PC-3 (cell line): ENCODE data around the gene UNC5B. TPM values are rescaled to one million over a fixed set of nuclear protein-coding genes. Genes with fewer than 3 reads are reported as not detected.

Source experiments
- ATAC-seq: fragments of 200-7000 bp; cut with Tn5 transposase; 2 replicates; pipeline ENCODE4 v1.9.1; 2020; ENCODE audit warnings: mild to moderate bottlenecking, moderate library complexity
- BruUV-seq: library from RNA; stranded (reverse); fragments of 400-500 nt; replicated peaks from 2 replicates; lab custom pipeline; 2021; lab: Mats Ljungman, UMichigan
- CTCF ChIA-PET: fragments of 300-600 bp; sonication (Branson Sonifier 250); formaldehyde crosslinking; loops from one replicate; lab custom pipeline; 2022; ENCODE audit warnings: antibody characterized with exemption; lab: Charles Lee
- POLR2A ChIA-PET: fragments of 300-600 bp; sonication (Branson Sonifier 250); formaldehyde crosslinking; loops from one replicate; lab custom pipeline; 2022; ENCODE audit warnings: antibody characterized with exemption; ENCODE audit not compliant: unreplicated experiment; lab: Charles Lee
- DNase-seq: peaks from one replicate; pipeline ENCODE4 v3.0.0-alpha.2; 2015
- H2AFZ ChIP-seq: fragments of 300-600 bp; sonication (generic); 2 replicates; pipeline ENCODE4 v1.6.0; 2016; ENCODE audit warnings: antibody characterized with exemption, low read length
- H3F3A ChIP-seq: fragments of 300-600 bp; sonication (generic); one replicate; pipeline ENCODE4 v1.6.0; 2017; ENCODE audit warnings: antibody characterized with exemption, low read length, control low read depth, mild to moderate bottlenecking; ENCODE audit not compliant: unreplicated experiment
- H3K27ac ChIP-seq: fragments of 300-600 bp; sonication (generic); 2 replicates; pipeline ENCODE4 v1.5.1; 2016; ENCODE audit warnings: mild to moderate bottlenecking, low read length
- H3K27me3 ChIP-seq: fragments of 300-600 bp; sonication (generic); 2 replicates; pipeline ENCODE4 v1.6.1; 2016; ENCODE audit warnings: low read length, mixed read lengths
- H3K36me3 ChIP-seq: fragments of 300-600 bp; sonication (generic); 2 replicates; pipeline ENCODE4 v1.6.1; 2016; ENCODE audit warnings: low read depth, mixed run types, low read length, mixed read lengths
- H3K4me1 ChIP-seq: fragments of 300-600 bp; sonication (generic); 2 replicates; pipeline ENCODE4 v1.5.1; 2016; ENCODE audit warnings: low read length; ENCODE audit not compliant: insufficient read depth
- H3K4me2 ChIP-seq: fragments of 300-600 bp; sonication (generic); 2 replicates; pipeline ENCODE4 v1.6.0; 2016; ENCODE audit warnings: low read length
- H3K4me3 ChIP-seq: fragments of 300-600 bp; sonication (generic); 2 replicates; pipeline ENCODE4 v1.5.1; 2016; ENCODE audit warnings: mild to moderate bottlenecking, low read length, mixed read lengths
- H3K79me2 ChIP-seq: fragments of 300-600 bp; sonication (generic); 2 replicates; pipeline ENCODE4 v1.6.1; 2017; ENCODE audit warnings: low read length, mixed read lengths
- H3K9ac ChIP-seq: fragments of 300-600 bp; sonication (generic); 2 replicates; pipeline ENCODE4 v1.6.0; 2016; ENCODE audit warnings: mild to moderate bottlenecking, low read length
- H3K9me2 ChIP-seq: fragments of 300-600 bp; sonication (generic); replicated peaks from 2 replicates; pipeline ENCODE4 v1.6.1; 2016; ENCODE audit warnings: mixed run types, low read length, mixed read lengths
- H3K9me3 ChIP-seq: fragments of 300-600 bp; sonication (generic); 2 replicates; pipeline ENCODE4 v1.6.1; 2016; ENCODE audit warnings: low read length, mixed read lengths
- H4K20me1 ChIP-seq: fragments of 300-600 bp; sonication (generic); 2 replicates; pipeline ENCODE4 v1.6.1; 2016; ENCODE audit warnings: low read length, mixed read lengths
- EZH2 ChIP-seq: fragments of 300-600 bp; sonication (generic); IDR thresholded peaks from one replicate; pipeline ENCODE4 v1.6.1; 2017; ENCODE audit warnings: antibody characterized with exemption, mild to moderate bottlenecking, low read length; ENCODE audit not compliant: unreplicated experiment
- EZH2phosphoT487 ChIP-seq: fragments of 300-600 bp; sonication (generic); IDR thresholded peaks from 2 replicates; pipeline ENCODE4 v1.6.1; 2018; ENCODE audit warnings: mild to moderate bottlenecking, antibody characterized with exemption, low read length, borderline replicate concordance
- intact Hi-C: fragments of 100-400 bp; cut with micrococcal nuclease; formaldehyde crosslinking; loops from 2 replicates; pipeline ENCODE4 v1.9.0; 2023
- total RNA-seq: library from RNA; depleted of rRNA; stranded (reverse); fragments of >200 nt; gene quantifications from 2 replicates; pipeline ENCODE4 v1.2.3, GENCODE V29; 2014
- TF ChIP-seq, protein P1 (sequence below): fragments of 300-600 bp; sonication (generic); conservative IDR thresholded peaks from 2 replicates; pipeline ENCODE4 v1.5.1; 2017; ENCODE audit warnings: antibody characterized with exemption, low read depth, mild to moderate bottlenecking, low read length

UNC5B gene
- total RNA-seq, 1 experiment from 2014 or later, result 0.26 TPM

DNA sequence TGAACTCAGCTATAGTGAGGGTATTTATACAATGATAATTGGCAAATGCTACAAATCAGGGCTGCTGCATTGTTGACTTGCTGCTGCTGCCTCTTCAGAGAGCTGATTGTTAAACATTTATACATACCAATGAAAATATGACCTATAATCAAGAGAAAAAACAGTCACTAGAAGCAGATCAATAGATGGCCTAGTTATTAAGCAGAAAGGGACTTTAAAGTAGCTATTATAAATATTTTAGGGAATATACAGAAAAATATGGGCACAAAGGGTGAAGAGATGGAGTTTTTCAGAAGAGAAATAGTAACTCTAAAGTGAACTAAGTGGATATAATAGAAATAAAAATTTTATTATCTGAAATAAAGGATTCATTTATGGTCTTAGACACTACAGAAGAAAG, 14.4 kb upstream of the UNC5B start:
- H3K9me2 ChIP-seq, result no peaks in the 10 kb centered on the region
- no peaks in the 10 kb centered on the region for H3F3A ChIP-seq
- H3K36me3 ChIP-seq, result no peaks in the 10 kb centered on the region
- no peak overlapping the region for H3K4me3 ChIP-seq
- CTCF ChIA-PET, result no interaction called here
- H3K79me2 ChIP-seq, result no peaks in the 10 kb centered on the region
- ATAC-seq (no peak), DNase-seq (no peak)
- H3K27ac ChIP-seq, result no peak overlapping the region
- H3K9ac ChIP-seq, result no peak overlapping the region
- H3K4me1 ChIP-seq, result no peaks in the 10 kb centered on the region
- H4K20me1 ChIP-seq, result no peaks in the 10 kb centered on the region
- POLR2A ChIA-PET, result no interaction called here
- no peaks in the 10 kb centered on the region for H3K27me3 ChIP-seq
- no peak overlapping the region for H3K4me2 ChIP-seq
- H2AFZ ChIP-seq, result no peak overlapping the region
- no TSS peak for BruUV-seq
- intact Hi-C loops, result no loop called here
- TF ChIP-seq, protein P1, sequence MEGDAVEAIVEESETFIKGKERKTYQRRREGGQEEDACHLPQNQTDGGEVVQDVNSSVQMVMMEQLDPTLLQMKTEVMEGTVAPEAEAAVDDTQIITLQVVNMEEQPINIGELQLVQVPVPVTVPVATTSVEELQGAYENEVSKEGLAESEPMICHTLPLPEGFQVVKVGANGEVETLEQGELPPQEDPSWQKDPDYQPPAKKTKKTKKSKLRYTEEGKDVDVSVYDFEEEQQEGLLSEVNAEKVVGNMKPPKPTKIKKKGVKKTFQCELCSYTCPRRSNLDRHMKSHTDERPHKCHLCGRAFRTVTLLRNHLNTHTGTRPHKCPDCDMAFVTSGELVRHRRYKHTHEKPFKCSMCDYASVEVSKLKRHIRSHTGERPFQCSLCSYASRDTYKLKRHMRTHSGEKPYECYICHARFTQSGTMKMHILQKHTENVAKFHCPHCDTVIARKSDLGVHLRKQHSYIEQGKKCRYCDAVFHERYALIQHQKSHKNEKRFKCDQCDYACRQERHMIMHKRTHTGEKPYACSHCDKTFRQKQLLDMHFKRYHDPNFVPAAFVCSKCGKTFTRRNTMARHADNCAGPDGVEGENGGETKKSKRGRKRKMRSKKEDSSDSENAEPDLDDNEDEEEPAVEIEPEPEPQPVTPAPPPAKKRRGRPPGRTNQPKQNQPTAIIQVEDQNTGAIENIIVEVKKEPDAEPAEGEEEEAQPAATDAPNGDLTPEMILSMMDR, result no peak
- TF ChIP-seq EZH2phosphoT487 (no peak), EZH2 (no peak)
- H3K9me3 ChIP-seq, result no peaks in the 10 kb centered on the region; the same call in 1 of the 2 replicates

DNA sequence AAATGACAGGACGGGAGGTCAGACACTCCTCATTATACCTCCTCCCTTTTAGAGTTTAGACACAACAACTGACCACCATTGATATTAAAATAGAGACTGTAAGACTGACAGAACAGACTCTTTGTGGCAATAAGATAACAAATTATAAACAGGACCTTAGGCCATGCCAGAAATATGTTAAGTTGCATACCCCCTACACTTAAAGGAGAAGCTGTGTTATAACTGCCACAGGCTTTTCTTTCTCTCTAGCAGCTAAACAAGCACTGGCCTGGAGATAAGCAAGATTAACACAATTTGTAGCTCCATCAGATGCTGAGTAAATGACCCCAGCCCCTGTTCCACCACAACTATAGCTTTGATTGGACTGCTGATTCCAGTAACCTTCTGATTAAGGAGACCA, 10.5 kb upstream of the UNC5B start:
- no peak for DNase-seq
- Histone ChIP-seq H3F3A (no peaks in the 10 kb centered on the region), H2AFZ (no peak overlapping the region), H3K36me3 (no peaks in the 10 kb centered on the region), H3K9ac (no peak overlapping the region), H3K27ac (no peak overlapping the region), H4K20me1 (no peaks in the 10 kb centered on the region), H3K9me2 (no peaks in the 10 kb centered on the region), H3K4me1 (no peaks in the 10 kb centered on the region), H3K4me2 (no peak overlapping the region), H3K9me3 (no peaks in the 10 kb centered on the region; the same call in 1 of the 2 replicates), H3K79me2 (no peaks in the 10 kb centered on the region), H3K4me3 (no peak overlapping the region), H3K27me3 (peaks cover 7% of the 10 kb centered on the region; the same call in 1 of the 2 replicates)
- ChIA-PET CTCF (no interaction called here), POLR2A (no interaction called here)
- BruUV-seq, result no TSS peak
- ATAC-seq, result no peak
- TF ChIP-seq EZH2phosphoT487 (no peak), EZH2 (no peak)
- TF ChIP-seq, protein P1, result no peak
- intact Hi-C loops, result no loop called here

DNA sequence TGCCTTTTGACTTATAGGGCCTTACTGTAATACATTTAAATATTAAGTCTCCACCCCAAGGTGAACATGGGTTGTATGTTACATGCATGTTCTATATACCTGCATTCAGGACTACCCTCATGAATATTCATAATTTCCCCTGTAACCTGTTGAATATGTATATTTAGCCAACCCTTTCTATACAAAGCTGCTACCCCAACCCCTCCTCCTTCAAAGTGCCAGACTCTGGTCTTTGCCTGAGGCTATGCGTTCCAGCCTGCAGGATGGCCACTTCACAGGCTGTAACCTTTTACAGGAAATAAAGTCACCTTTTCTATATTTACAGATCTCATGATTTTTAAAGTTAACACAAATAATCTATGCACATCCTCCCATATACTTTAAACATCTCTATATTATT, 10.1 kb upstream of the UNC5B start:
- Histone ChIP-seq H2AFZ (no peak overlapping the region), H3K27me3 (peaks cover 7% of the 10 kb centered on the region; the same call in 1 of the 2 replicates)

More for the DNA sequence above, 10.1 kb upstream of the UNC5B start:
- ATAC-seq (no peak), DNase-seq (no peak)
- no peaks in the 10 kb centered on the region for H3K79me2 ChIP-seq
- no peaks in the 10 kb centered on the region for H3K36me3 ChIP-seq
- no peaks in the 10 kb centered on the region; the same call in 1 of the 2 replicates for H3K9me3 ChIP-seq
- no peak overlapping the region for H3K4me2 ChIP-seq
- TF ChIP-seq, protein P1, result no peak
- no peak for TF ChIP-seq EZH2
- TF ChIP-seq EZH2phosphoT487, result no peak
- CTCF ChIA-PET, result no interaction called here
- POLR2A ChIA-PET, result no interaction called here
- no peak overlapping the region for H3K27ac ChIP-seq
- H4K20me1 ChIP-seq, result no peaks in the 10 kb centered on the region
- H3K4me1 ChIP-seq, result no peaks in the 10 kb centered on the region
- no TSS peak for BruUV-seq
- no peaks in the 10 kb centered on the region for H3F3A ChIP-seq
- intact Hi-C loops, result no loop called here
- H3K9me2 ChIP-seq, result no peaks in the 10 kb centered on the region
- no peak overlapping the region for H3K4me3 ChIP-seq
- H3K9ac ChIP-seq, result no peak overlapping the region
